HepG2 (cell line): ENCODE data around the gene RBM8A. TPM values are rescaled to one million over a fixed set of nuclear protein-coding genes. Genes with fewer than 3 reads are reported as not detected.
A peak's percentile ranks its signal among the peaks of the same experiment; 100 is the strongest.

Experiments used
- ATAC-seq: fragments of 200-7000 bp; cut with Tn5 transposase; 3 replicates; pipeline ENCODE4 v1.9.1; 2020; ENCODE audit warnings: mild to moderate bottlenecking, moderate library complexity
- BruUV-seq: library from RNA; stranded (reverse); fragments of 400-500 nt; replicated peaks from 2 replicates; lab custom pipeline; 2021; lab: Mats Ljungman, UMichigan
- CTCF ChIA-PET: fragments of 300-600 bp; formaldehyde crosslinking; extraction: SDS; loops from one replicate; lab custom pipeline; 2021; ENCODE audit warnings: low total read pairs, inconsistent platforms, low intra/inter-chr PET ratio; lab: Yijun Ruan, JAX
- POLR2A ChIA-PET: fragments of 350-600 bp; sonication (Branson Sonifier 250); formaldehyde crosslinking; loops from one replicate; lab custom pipeline; 2020; ENCODE audit warnings: antibody characterized with exemption, inconsistent platforms; lab: Yijun Ruan, JAX
- DNase-seq: peaks from one replicate; pipeline ENCODE4 v3.0.0-alpha.2; 2015; ENCODE audit warnings: low spot score
- FAIRE-seq: peaks from 3 replicates; lab custom pipeline; 2011; peaks lifted over from hg19 to GRCh38; lab: Jason Lieb, UNC
- H2AFZ ChIP-seq: one replicate; pipeline ENCODE4 v1.6.1; 2011; ENCODE audit warnings: low read length, inconsistent platforms
- H3K27ac ChIP-seq: fragments of 300-600 bp; 3 replicates; pipeline ENCODE4 v1.8.0; 2011; ENCODE audit warnings: mixed run types, mild to moderate bottlenecking, mixed read lengths, low read length, inconsistent platforms; ENCODE audit not compliant: insufficient read depth; ENCODE audit errors: extremely low read length
- H3K27me3 ChIP-seq, 2 experiments: fragments of 200-600 bp in 1 of 2; 2 replicates in 1 of 2; 3 replicates in 1 of 2; pipeline versions ENCODE4 v1.6.0 to v1.8.0; 2011; ENCODE audit warnings: low read length in 2 of 2, mild to moderate bottlenecking in 2 of 2, moderate library complexity in 2 of 2, inconsistent platforms in 1 of 2; ENCODE audit not compliant: insufficient read depth in 2 of 2, control insufficient read depth in 1 of 2
- H3K36me3 ChIP-seq, 2 experiments: fragments of 200-600 bp in 1 of 2; replicated peaks in 1 of 2; 2 replicates in 1 of 2; 3 replicates in 1 of 2; pipeline versions ENCODE4 v1.5.1 to v1.8.0; 2011; ENCODE audit warnings: low read length in 2 of 2, inconsistent platforms in 1 of 2; ENCODE audit not compliant: insufficient read depth in 2 of 2, control insufficient read depth in 1 of 2
- H3K4me1 ChIP-seq: 2 replicates; pipeline ENCODE4 v1.5.1; 2012; ENCODE audit warnings: low read length, inconsistent platforms; ENCODE audit not compliant: insufficient read depth
- H3K4me2 ChIP-seq: 2 replicates; pipeline ENCODE4 v1.6.0; 2011; ENCODE audit warnings: low read depth, low read length, inconsistent platforms
- H3K4me3 ChIP-seq, 3 experiments: fragments of 200-600 bp in 1 of 3; sonication (generic), shearing (Covaris generic) in 1 of 3; replicated peaks in 1 of 3; 2 replicates each; pipeline ENCODE4 v1.5.1; 2011 to 2016; ENCODE audit warnings: low read length in 3 of 3, inconsistent platforms in 2 of 3, low read depth in 2 of 3, mild to moderate bottlenecking in 2 of 3, control low read depth in 1 of 3, mixed read lengths in 1 of 3; ENCODE audit not compliant: insufficient read depth in 1 of 3
- H3K79me2 ChIP-seq: one replicate; pipeline ENCODE4 v1.6.1; 2011; ENCODE audit warnings: low read length, inconsistent platforms; ENCODE audit not compliant: insufficient read depth
- H3K9ac ChIP-seq: 2 replicates; pipeline ENCODE4 v1.6.0; 2011; ENCODE audit warnings: mild to moderate bottlenecking, low read depth, low read length, inconsistent platforms; ENCODE audit not compliant: insufficient read depth
- H3K9me3 ChIP-seq: 2 replicates; pipeline ENCODE4 v1.5.1; 2012; ENCODE audit warnings: mild to moderate bottlenecking, low read length
- H4K20me1 ChIP-seq: 2 replicates; pipeline ENCODE4 v1.6.0; 2011; ENCODE audit warnings: inconsistent platforms, mild to moderate bottlenecking, low read length, moderate library complexity; ENCODE audit not compliant: insufficient read depth
- GABPB1 ChIP-seq: IDR thresholded peaks from 2 replicates; pipeline ENCODE4 v1.6.1; 2016; ENCODE audit warnings: mild to moderate bottlenecking, missing genetic modification reagents, moderate library complexity, missing compliant biosample characterization
- MAX ChIP-seq: IDR thresholded peaks from 2 replicates; pipeline ENCODE4 v1.6.1; 2012; ENCODE audit warnings: inconsistent platforms
- PRDM15 ChIP-seq: sonication (generic); formaldehyde crosslinking; IDR thresholded peaks from 2 replicates; pipeline ENCODE4 v1.4.0; 2020; ENCODE audit warnings: missing genetic modification reagents
- SOX5 ChIP-seq: IDR thresholded peaks from 2 replicates; pipeline ENCODE4 v1.6.1; 2016; ENCODE audit warnings: borderline replicate concordance
- ZNF121 ChIP-seq: sonication (generic); formaldehyde crosslinking; IDR thresholded peaks from 2 replicates; pipeline ENCODE4 v1.5.0; 2020; ENCODE audit warnings: mild to moderate bottlenecking, missing genetic modification reagents
- ZNF124 ChIP-seq: sonication (generic); formaldehyde crosslinking; IDR thresholded peaks from 2 replicates; pipeline ENCODE4 v1.4.0; 2020; ENCODE audit warnings: missing genetic modification reagents
- ZNF207 ChIP-seq: fragments of 450-650 bp; IDR thresholded peaks from 2 replicates; pipeline ENCODE4 v1.6.1; 2016; ENCODE audit warnings: antibody characterized with exemption, borderline replicate concordance
- ZNF772 ChIP-seq: sonication (generic); formaldehyde crosslinking; IDR thresholded peaks from 2 replicates; pipeline ENCODE4 v1.5.0; 2020; ENCODE audit warnings: mild to moderate bottlenecking, missing genetic modification reagents
- ZNF883 ChIP-seq: sonication (generic); formaldehyde crosslinking; IDR thresholded peaks from 2 replicates; pipeline ENCODE4 v1.5.1; 2020; ENCODE audit warnings: mild to moderate bottlenecking, missing genetic modification reagents; ENCODE audit errors: not compliant biosample characterization
- WGBS: methylation state at CpG from one replicate; pipeline ENCODE4 v1.1.6; 2017; ENCODE audit warnings: low lambda C conversion rate; 5-methylcytosine and 5-hydroxymethylcytosine counted together
- in situ Hi-C: cut with HindIII; loops from 2 replicates; pipeline ENCODE4 v1.10.0; 2017; ENCODE audit warnings: low pct_unique_long_range_greater_than_20kb; ENCODE audit not compliant: extremely low pct_ligation_motif_present
- intact Hi-C: fragments of 100-400 bp; cut with micrococcal nuclease; formaldehyde crosslinking; loops from one replicate; pipeline ENCODE4 v1.10.0; 2022; ENCODE audit not compliant: unreplicated experiment
- polyA plus RNA-seq, 8 experiments: library from polyadenylated mRNA; depleted of rRNA in 3 of 8; stranded (reverse) in 7 of 8; unstranded in 1 of 8; fragments of >200 nt; fragmentation: Illumina TruSeq in 4 of 8; extraction: Trizol in 4 of 8; gene quantifications; 2 replicates each; pipeline versions ENCODE4 v1.2.1 to v1.2.3, GENCODE V29; 2011 to 2016; ENCODE audit warnings: low read depth in 4 of 8, missing spikeins in 1 of 8, mixed read lengths in 1 of 8; ENCODE audit not compliant: insufficient read depth in 1 of 8
- total RNA-seq, 5 experiments: library from RNA; depleted of rRNA; stranded (reverse); fragments of >200 nt; fragmentation: Illumina TruSeq; extraction: Trizol; gene quantifications; 2 replicates each; pipeline ENCODE4 v1.2.3, GENCODE V29; 2016; ENCODE audit warnings: low read depth in 1 of 5
- TF ChIP-seq, protein P1 (sequence below): sonication (generic); formaldehyde crosslinking; IDR thresholded peaks from 2 replicates; pipeline ENCODE4 v1.4.0; 2020; ENCODE audit warnings: low read depth, mild to moderate bottlenecking, missing genetic modification reagents
- TF ChIP-seq, protein P2 (sequence below): IDR thresholded peaks from 2 replicates; pipeline ENCODE4 v1.6.1; 2016; ENCODE audit warnings: missing compliant biosample characterization, missing genetic modification reagents, borderline replicate concordance

Gene RBM8A
- total and polyA plus RNA-seq, 2 of the 13 experiments (the other 11 are each of a cell fraction or from before 2014, with no cell fraction given) = 106 to 162 TPM

DNA sequence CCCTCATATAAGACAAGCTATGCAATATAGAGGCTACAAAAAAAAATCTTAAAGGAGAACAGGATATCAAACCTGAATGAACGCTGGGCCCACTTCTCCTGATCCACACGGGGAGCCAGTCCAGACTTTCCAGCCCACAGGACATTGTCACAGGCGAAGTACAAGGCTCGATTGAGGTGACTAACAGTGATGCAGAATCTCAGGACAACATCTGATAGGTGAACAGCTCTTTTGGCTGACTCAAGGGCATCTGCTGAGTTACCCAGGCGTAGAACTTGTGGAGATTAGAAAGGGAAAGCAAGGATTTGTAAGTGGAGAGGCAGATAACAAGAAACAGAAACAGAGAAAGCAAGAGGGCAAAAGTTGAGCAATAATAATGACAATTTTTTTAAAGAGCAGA, 10.5 kb downstream of the RBM8A start:
- H3K4me1 ChIP-seq = peaks cover 18% of the 10 kb centered on the region
- WGBS = 87% methylated on average over 5 of the region's 5 CpGs
- no peak overlapping the region for H2AFZ ChIP-seq
- H3K79me2 ChIP-seq = peaks cover 8% of the 10 kb centered on the region
- H3K4me3 ChIP-seq = no peak overlapping the region
- intact Hi-C loops (loop anchor here (5.0 kb wide), 1 partner anchor 91 kb away; no protein-coding TSS in a partner anchor), in situ Hi-C loops (no loop called here)
- ChIA-PET POLR2A (interaction anchor here (1.9 kb wide), 1 partner anchor 11 kb away, joined by 7 read pairs; the partner anchor contains the start of gene RBM8A), CTCF (no interaction called here)
- no TSS peak for BruUV-seq
- no peak overlapping the region for H3K27ac ChIP-seq
- H3K9ac ChIP-seq = no peak overlapping the region; the same call in 1 of the 2 replicates
- no peak overlapping the region for H3K4me2 ChIP-seq
- no peaks in the 10 kb centered on the region for H4K20me1 ChIP-seq
- H3K36me3 ChIP-seq = peaks cover 7 to 13% of the 10 kb centered on the region in 2 experiments; a peak in 4 of 5 replicates
- no peaks in the 10 kb centered on the region for H3K9me3 ChIP-seq
- peak; percentile 59; the same call in 1 of the 2 replicates for TF ChIP-seq PRDM15 (CRISPR knock-in tag)
- no peak for TF ChIP-seq GABPB1 (CRISPR knock-in tag)
- no peaks in the 10 kb centered on the region; a peak in 1 of 5 replicates for H3K27me3 ChIP-seq
- FAIRE-seq (no peak), ATAC-seq (no peak), DNase-seq (no peak)

DNA sequence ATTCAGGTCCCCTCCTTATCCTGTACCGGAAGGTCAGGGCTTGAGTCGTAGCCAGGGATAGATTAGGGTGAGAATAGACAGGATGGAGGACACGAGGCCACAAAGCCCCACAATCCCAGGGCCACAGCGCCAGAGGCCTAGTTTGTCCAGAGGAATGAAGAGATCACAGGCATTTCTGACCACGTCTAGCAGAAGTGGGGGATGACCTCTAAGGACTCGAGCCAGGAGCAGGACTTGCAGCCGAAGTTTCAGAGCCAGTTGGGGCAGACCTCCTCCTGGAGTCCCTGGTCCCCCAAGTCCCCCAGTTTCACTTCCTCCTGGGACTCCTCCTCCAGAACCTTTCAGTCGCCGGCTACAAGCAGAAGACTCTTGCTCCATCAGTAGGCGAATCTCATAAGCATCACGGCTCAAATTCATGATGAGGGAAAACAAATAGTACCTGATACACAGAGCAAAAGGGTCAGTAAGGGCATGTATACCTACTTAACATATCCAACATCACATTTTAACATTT, 15.1 kb downstream of the RBM8A start:
- Histone ChIP-seq H3K4me2 (no peak overlapping the region), H3K27ac (no peak overlapping the region), H3K27me3 (no peaks in the 10 kb centered on the region), H4K20me1 (no peaks in the 10 kb centered on the region), H3K36me3 (peaks cover 7 to 23% of the 10 kb centered on the region in 2 experiments; a peak in 4 of 5 replicates), H2AFZ (no peak overlapping the region), H3K9ac (no peak overlapping the region), H3K9me3 (no peaks in the 10 kb centered on the region), H3K79me2 (no peaks in the 10 kb centered on the region), H3K4me3 (no peak overlapping the region), H3K4me1 (peaks cover 29% of the 10 kb centered on the region)
- BruUV-seq = no TSS peak
- no peak for ATAC-seq
- intact Hi-C loops (loop anchor here (5.0 kb wide), 1 partner anchor 50 kb away; no protein-coding TSS in a partner anchor), in situ Hi-C loops (no loop called here)
- FAIRE-seq = no peak
- ChIA-PET CTCF (no interaction called here), POLR2A (interaction anchor here (1.0 kb wide), 1 partner anchor 20 kb away, joined by 4 read pairs; no protein-coding TSS in a partner anchor)
- WGBS = 93% methylated on average over 9 of the region's 11 CpGs
- DNase-seq = no peak
- TF ChIP-seq SOX5 (CRISPR knock-in tag) = no peak
- TF ChIP-seq ZNF772 (CRISPR knock-in tag) = no peak
- TF ChIP-seq ZNF883 (CRISPR knock-in tag) = no peak
- no peak for TF ChIP-seq MAX
- TF ChIP-seq ZNF124 (CRISPR knock-in tag) = no peak
- TF ChIP-seq ZNF121 (CRISPR knock-in tag) = no peak
- TF ChIP-seq ZNF207 = no peak
- TF ChIP-seq, protein P1, sequence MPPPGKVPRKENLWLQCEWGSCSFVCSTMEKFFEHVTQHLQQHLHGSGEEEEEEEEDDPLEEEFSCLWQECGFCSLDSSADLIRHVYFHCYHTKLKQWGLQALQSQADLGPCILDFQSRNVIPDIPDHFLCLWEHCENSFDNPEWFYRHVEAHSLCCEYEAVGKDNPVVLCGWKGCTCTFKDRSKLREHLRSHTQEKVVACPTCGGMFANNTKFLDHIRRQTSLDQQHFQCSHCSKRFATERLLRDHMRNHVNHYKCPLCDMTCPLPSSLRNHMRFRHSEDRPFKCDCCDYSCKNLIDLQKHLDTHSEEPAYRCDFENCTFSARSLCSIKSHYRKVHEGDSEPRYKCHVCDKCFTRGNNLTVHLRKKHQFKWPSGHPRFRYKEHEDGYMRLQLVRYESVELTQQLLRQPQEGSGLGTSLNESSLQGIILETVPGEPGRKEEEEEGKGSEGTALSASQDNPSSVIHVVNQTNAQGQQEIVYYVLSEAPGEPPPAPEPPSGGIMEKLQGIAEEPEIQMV (CRISPR knock-in tag) = no peak
- TF ChIP-seq, protein P2, sequence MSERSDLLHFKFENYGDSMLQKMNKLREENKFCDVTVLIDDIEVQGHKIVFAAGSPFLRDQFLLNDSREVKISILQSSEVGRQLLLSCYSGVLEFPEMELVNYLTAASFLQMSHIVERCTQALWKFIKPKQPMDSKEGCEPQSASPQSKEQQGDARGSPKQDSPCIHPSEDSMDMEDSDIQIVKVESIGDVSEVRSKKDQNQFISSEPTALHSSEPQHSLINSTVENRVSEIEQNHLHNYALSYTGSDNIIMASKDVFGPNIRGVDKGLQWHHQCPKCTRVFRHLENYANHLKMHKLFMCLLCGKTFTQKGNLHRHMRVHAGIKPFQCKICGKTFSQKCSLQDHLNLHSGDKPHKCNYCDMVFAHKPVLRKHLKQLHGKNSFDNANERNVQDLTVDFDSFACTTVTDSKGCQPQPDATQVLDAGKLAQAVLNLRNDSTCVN (CRISPR knock-in tag) = no peak
